ENCODE data around the gene FNBP1. TPM values are rescaled to one million over a fixed set of nuclear protein-coding genes. Genes with fewer than 3 reads are reported as not detected.

The FNBP1 gene
- total RNA-seq (2021): 68.2 and 80.7 TPM in 2 replicates
- percentile 82 among the genes with signal in this experiment for Bru-seq, nascent RNA
- percentile 85 among the genes with signal in this experiment for BruChase-seq, experiment 1, labeled RNA remaining after a 2-hour chase
- percentile 84 among the genes with signal in this experiment for BruChase-seq, experiment 2, labeled RNA remaining after a 6-hour chase
- long read RNA-seq, full-length matches to known transcripts: 1 of 31 reads
- long read RNA-seq, partial matches to known transcripts: 7 of 31 reads
- long read RNA-seq, other reads (novel, unspliced or antisense): 23 of 31 reads

GRCh38 chr9:130042885-130043653, at the start of gene FNBP1:
Gene FNBP1, minus strand, starts transcription at chr9:130043189. Its CDS starts 214 bp downstream, at chr9:130042975.
- intact Hi-C loops (cut with micrococcal nuclease; ENCODE audit: unreplicated experiment): loop anchor here (2.0 to 5.0 kb wide), 4 partner anchors 30 to 156 kb away; no protein-coding TSS in a partner anchor
- BruUV-seq (replicated peaks): no TSS peak
- peaks cover 41% of the 10 kb centered on the region for H3K79me2 ChIP-seq (ENCODE audit: low read depth)
- peak; percentile 54 to 81 for DNase-seq
- H3K4me1 ChIP-seq (replicated peaks; ENCODE audit: insufficient read depth): peaks cover 31% of the 10 kb centered on the region
- H3K27me3 ChIP-seq (ENCODE audit: insufficient read depth, low read depth): no peaks in the 10 kb centered on the region
- H3K4me2 ChIP-seq: peak within 1 kb of the TSS; percentile 78
- H3F3A ChIP-seq (ENCODE audit: insufficient read depth, low read depth): peaks cover 31% of the 10 kb centered on the region
- peaks cover 7% of the 10 kb centered on the region; the same call in 1 of the 2 replicates for H4K20me1 ChIP-seq (ENCODE audit: insufficient read depth)
- H2AFZ ChIP-seq: peak within 1 kb of the TSS; percentile 87
- H3K36me3 ChIP-seq (ENCODE audit: low read depth): no peaks in the 10 kb centered on the region
- TF ChIP-seq, protein P1, sequence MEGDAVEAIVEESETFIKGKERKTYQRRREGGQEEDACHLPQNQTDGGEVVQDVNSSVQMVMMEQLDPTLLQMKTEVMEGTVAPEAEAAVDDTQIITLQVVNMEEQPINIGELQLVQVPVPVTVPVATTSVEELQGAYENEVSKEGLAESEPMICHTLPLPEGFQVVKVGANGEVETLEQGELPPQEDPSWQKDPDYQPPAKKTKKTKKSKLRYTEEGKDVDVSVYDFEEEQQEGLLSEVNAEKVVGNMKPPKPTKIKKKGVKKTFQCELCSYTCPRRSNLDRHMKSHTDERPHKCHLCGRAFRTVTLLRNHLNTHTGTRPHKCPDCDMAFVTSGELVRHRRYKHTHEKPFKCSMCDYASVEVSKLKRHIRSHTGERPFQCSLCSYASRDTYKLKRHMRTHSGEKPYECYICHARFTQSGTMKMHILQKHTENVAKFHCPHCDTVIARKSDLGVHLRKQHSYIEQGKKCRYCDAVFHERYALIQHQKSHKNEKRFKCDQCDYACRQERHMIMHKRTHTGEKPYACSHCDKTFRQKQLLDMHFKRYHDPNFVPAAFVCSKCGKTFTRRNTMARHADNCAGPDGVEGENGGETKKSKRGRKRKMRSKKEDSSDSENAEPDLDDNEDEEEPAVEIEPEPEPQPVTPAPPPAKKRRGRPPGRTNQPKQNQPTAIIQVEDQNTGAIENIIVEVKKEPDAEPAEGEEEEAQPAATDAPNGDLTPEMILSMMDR (conservative IDR thresholded peaks at IDR 0.05): no peak
- ChIA-PET CTCF (interaction anchor here (0.6 kb wide), 1 partner anchor 8 kb away, joined by 3 read pairs; no protein-coding TSS in a partner anchor), POLR2A (ENCODE audit: unreplicated experiment) (interaction anchor here (0.6 to 0.8 kb wide), 6 partner anchors 16 to 165 kb away, joined by 3 to 4 read pairs (median 3); no protein-coding TSS in a partner anchor)
- H3K9me3 ChIP-seq (ENCODE audit: insufficient read depth, low read depth): no peaks in the 10 kb centered on the region
- no peaks in the 10 kb centered on the region for H3K9me2 ChIP-seq (ENCODE audit: insufficient read depth)
- peak within 1 kb of the TSS; percentile 16; the same call in 1 of the 2 replicates for H3K27ac ChIP-seq
- H3K4me3 ChIP-seq: peak within 1 kb of the TSS; percentile 93

DNA sequence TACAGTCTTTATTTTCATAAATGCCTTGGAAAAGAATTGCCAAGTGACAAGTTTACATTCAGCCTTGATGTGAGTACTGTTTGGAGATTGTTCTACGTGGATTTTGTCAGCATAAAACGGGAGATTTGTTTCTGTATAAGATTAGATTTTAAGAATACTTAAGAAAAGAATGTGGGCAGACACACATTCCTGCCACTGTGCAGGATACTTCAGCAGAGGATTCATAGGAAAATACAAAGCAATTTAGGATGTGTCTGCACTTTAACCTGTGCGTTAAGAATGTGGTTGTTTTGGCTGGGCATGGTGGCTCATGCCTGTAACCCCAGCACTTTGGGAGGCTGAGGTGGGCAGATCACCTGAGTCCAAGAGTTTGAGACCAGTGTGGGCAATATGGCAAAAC, 47.9 kb upstream of the FNBP1 start:
- ChIA-PET POLR2A (ENCODE audit: unreplicated experiment) (interaction anchor here (0.8 kb wide), 1 partner anchor 68 kb away, joined by 3 read pairs; no protein-coding TSS in a partner anchor), CTCF (no interaction called here)
- Histone ChIP-seq H3K36me3 (ENCODE audit: low read depth) (peaks cover 5% of the 10 kb centered on the region), H3K4me2 (no peak overlapping the region), H3K4me1 (replicated peaks; ENCODE audit: insufficient read depth) (no peaks in the 10 kb centered on the region), H3K27me3 (ENCODE audit: insufficient read depth, low read depth) (no peaks in the 10 kb centered on the region), H4K20me1 (ENCODE audit: insufficient read depth) (0 out of 2 replicates have a peak, but pooled peaks cover 2% of the 10 kb centered on the region), H3K9me3 (ENCODE audit: insufficient read depth, low read depth) (no peaks in the 10 kb centered on the region), H3F3A (ENCODE audit: insufficient read depth, low read depth) (no peaks in the 10 kb centered on the region; the same call in 1 of the 2 replicates), H2AFZ (no peak overlapping the region), H3K27ac (no peak overlapping the region), H3K9me2 (ENCODE audit: insufficient read depth) (no peaks in the 10 kb centered on the region), H3K79me2 (ENCODE audit: low read depth) (no peaks in the 10 kb centered on the region), H3K4me3 (no peak overlapping the region)
- DNase-seq: no peak
- no peak for TF ChIP-seq EZH2 (IDR thresholded peaks at IDR 0.05; ENCODE audit: low read depth)
- TF ChIP-seq, protein P1 (conservative IDR thresholded peaks at IDR 0.05): no peak
- no TSS peak for BruUV-seq (replicated peaks)
- intact Hi-C loops (cut with micrococcal nuclease; ENCODE audit: unreplicated experiment): loop anchor here (5.0 kb wide), 1 partner anchor 49 kb away; the partner anchor contains the start of gene FNBP1

GRCh38 chr9:130089141-130089540, 46.2 kb upstream of the FNBP1 start:
- H3F3A ChIP-seq (ENCODE audit: insufficient read depth, low read depth): no peaks in the 10 kb centered on the region; the same call in 1 of the 2 replicates
- no peak overlapping the region for H2AFZ ChIP-seq
- H3K4me1 ChIP-seq (replicated peaks; ENCODE audit: insufficient read depth): no peaks in the 10 kb centered on the region
- POLR2A ChIA-PET (ENCODE audit: unreplicated experiment): interaction anchor here (0.5 to 0.6 kb wide), 2 partner anchors 46 to 624 kb away, joined by 3 to 9 read pairs; partner anchors contain the start of gene FNBP1
- no peak overlapping the region for H3K27ac ChIP-seq
- H4K20me1 ChIP-seq (ENCODE audit: insufficient read depth): 0 out of 2 replicates have a peak, but pooled peaks cover 2% of the 10 kb centered on the region
- BruUV-seq (replicated peaks): no TSS peak
- no peak overlapping the region for H3K4me2 ChIP-seq
- intact Hi-C loops (cut with micrococcal nuclease; ENCODE audit: unreplicated experiment): no loop called here
- TF ChIP-seq, protein P1 (conservative IDR thresholded peaks at IDR 0.05): no peak
- no peak for TF ChIP-seq EZH2 (IDR thresholded peaks at IDR 0.05; ENCODE audit: low read depth)
- H3K9me2 ChIP-seq (ENCODE audit: insufficient read depth): no peaks in the 10 kb centered on the region
- H3K36me3 ChIP-seq (ENCODE audit: low read depth): peaks cover 5% of the 10 kb centered on the region
- no peak for DNase-seq
- no peaks in the 10 kb centered on the region for H3K27me3 ChIP-seq (ENCODE audit: insufficient read depth, low read depth)
- H3K9me3 ChIP-seq (ENCODE audit: insufficient read depth, low read depth): no peaks in the 10 kb centered on the region
- H3K4me3 ChIP-seq: no peak overlapping the region
- no peaks in the 10 kb centered on the region for H3K79me2 ChIP-seq (ENCODE audit: low read depth)
- CTCF ChIA-PET: interaction anchor here (0.7 kb wide), 1 partner anchor 294 kb away, joined by 4 read pairs; no protein-coding TSS in a partner anchor

All from PC-9 (cell line).